GOT3 (cell line): ENCODE data around the gene GPAM.
"Not testable (repeated sequence)": the region's sequence is repeated elsewhere in the genome, so short reads cannot be mapped to it uniquely, and the experiment has no call there.

Experiments used
- DNase-seq: peaks from one replicate; lab custom pipeline; 2025; ENCODE audit warnings: mixed read lengths; lab: John Stamatoyannopoulos, UW

Gene GPAM

GRCh38 chr10:112131996-112132395 lies 51.6 kb downstream of the GPAM start:
- DNase-seq: no peak

- DNase-seq: no peak
Observed at GRCh38 chr10:112131346-112131745, 52.2 kb downstream of the GPAM start.

- DNase-seq: no peak
Observed at GRCh38 chr10:112126901-112127300, 56.7 kb downstream of the GPAM start.

DNA sequence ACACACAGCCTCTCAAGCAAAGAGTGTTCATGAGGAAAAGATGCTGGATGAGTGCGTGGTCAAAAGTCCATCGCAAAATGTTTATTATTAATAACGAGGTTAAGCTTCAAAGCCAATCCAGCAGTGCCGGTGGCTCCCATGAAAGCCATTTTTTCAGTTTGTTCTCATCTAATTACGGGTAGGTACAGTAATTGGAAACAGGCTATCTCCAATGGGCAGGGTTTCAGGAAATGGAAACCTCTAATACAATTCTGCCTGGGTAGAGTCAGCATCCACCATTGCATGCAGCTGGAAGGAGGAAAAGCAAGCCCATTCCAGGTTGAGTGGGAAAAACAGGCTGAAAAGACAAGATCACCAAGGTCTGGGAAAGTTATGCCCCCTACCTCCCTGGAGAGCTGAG lies 57.4 kb downstream of the GPAM start:
- DNase-seq: no peak

DNA sequence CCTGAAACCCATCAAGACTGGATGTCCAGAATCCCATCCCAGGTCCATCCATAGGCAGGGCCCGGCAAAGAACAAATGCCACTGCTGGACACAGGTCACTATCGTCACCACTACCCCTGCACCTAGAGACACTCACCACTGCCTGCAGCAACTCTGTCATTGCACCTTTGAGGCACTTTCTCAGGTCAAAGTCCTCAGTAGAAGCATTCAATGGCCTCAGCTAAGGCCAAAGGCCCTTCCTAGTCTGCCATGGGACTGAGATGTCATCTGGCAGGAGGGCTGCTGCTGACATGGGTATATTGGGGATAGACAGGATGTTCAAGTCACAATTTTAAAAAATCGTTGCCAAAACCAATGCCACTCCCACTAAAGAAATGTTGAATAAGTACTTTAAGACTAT lies 58.7 kb downstream of the GPAM start:
- DNase-seq: no peak

GRCh38 chr10:112122827-112123226 lies 60.7 kb downstream of the GPAM start:
- DNase-seq: no peak

DNA sequence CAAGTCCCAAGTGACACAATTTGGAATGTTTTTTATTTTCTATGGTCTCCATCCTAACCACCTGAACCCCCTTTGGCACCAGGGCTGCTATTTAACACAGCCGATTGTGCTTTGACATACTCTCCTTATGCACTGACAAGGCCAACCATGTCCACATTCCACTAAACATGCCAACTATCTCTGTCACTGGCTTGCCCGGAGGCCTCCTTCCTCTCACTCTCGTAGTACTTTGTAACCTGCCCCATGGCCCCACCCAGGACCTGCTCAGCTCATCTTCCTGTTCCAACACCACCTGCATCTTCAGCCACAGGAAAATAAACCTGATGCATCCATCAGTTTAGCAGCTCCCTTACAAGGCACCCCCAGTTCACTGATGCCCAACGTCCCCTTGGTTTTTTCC lies 63.1 kb downstream of the GPAM start:
- DNase-seq: no peak

DNA sequence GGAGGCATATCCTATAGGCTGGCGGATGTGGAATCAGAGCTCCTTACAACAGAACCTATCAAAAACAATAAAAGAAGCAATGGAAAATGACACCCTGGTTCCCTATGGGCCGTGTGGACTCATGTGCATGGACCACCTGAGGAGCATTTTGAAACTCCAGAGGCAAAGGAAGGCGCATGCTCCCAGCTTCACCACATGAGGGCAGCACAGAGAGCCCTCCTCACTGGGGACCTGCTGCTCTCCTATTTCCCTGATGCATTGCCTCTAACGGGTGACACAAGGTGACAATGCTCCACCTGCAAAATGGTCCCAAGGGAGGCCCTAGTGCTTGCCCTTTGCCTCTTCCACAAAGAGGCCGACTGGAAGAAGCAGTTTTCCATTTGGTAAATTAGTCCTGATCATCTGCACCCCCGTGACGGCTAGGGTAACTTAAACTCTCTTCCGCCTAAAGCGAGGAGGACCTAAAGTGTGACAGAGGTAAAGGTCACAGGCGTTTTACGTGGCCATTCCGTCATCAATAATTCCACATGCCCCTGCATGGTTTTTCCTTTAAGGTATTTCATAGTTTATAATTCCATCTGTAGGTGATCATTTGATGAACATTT lies 67.7 kb downstream of the GPAM start:
- no peak for DNase-seq

GRCh38 chr10:112109779-112110178 lies 73.8 kb downstream of the GPAM start:
- DNase-seq: not testable (repeated sequence)
